Natural killer cell treated with Interleukin-12 subunit alpha and Interleukin-12 subunit beta and Interleukin-15 and Interleukin-18, amount 100 ng/mL, for 72 hours (primary cell): ENCODE results near the gene PPP1R1B. TPM values are rescaled to one million over a fixed set of nuclear protein-coding genes. Genes with fewer than 3 reads are reported as not detected.

Source experiments
- ATAC-seq, 2 donors: fragments of 150-1000 bp; cut with Tn5 transposase in 1 of 2; sonication (Bioruptor Pico), chemical (Tn5 transposase) in 1 of 2; 2 replicates each; pipeline ENCODE4 v1.10.0; 2021
- DNase-seq: peaks from one replicate; pipeline ENCODE4 v3.0.0; 2022; ENCODE audit warnings: low spot score
- H3K27ac Mint-ChIP-seq, 2 donors: 1 replicate in 1 of 2; 2 replicates in 1 of 2; pipeline ENCODE4 v1.8.0; 2022; ENCODE audit warnings: mixed read lengths in 2 of 2, mild to moderate bottlenecking in 1 of 2, moderate library complexity in 1 of 2
- H3K27me3 Mint-ChIP-seq, 2 donors: 1 replicate in 1 of 2; 2 replicates in 1 of 2; pipeline ENCODE4 v1.8.0; 2022; ENCODE audit warnings: mixed read lengths in 2 of 2
- H3K36me3 Mint-ChIP-seq: one replicate; pipeline ENCODE4 v1.8.0; 2022; ENCODE audit warnings: mixed read lengths
- H3K4me1 Mint-ChIP-seq, 2 donors: 1 replicate in 1 of 2; 2 replicates in 1 of 2; pipeline ENCODE4 v1.8.0; 2022; ENCODE audit warnings: low read depth in 2 of 2, mixed read lengths in 2 of 2, mild to moderate bottlenecking in 1 of 2
- H3K4me3 Mint-ChIP-seq: one replicate; pipeline ENCODE4 v1.8.0; 2022; ENCODE audit warnings: mixed read lengths
- H3K9me3 Mint-ChIP-seq: 2 replicates; pipeline ENCODE4 v1.8.0; 2022; ENCODE audit warnings: mixed read lengths
- total RNA-seq, 2 donors: library from RNA; stranded (reverse); gene quantifications; one replicate each; pipeline ENCODE4 v1.2.3, GENCODE V29; 2022

The PPP1R1B gene
- total RNA-seq, 2 donors from 2014 or later = not detected

DNA sequence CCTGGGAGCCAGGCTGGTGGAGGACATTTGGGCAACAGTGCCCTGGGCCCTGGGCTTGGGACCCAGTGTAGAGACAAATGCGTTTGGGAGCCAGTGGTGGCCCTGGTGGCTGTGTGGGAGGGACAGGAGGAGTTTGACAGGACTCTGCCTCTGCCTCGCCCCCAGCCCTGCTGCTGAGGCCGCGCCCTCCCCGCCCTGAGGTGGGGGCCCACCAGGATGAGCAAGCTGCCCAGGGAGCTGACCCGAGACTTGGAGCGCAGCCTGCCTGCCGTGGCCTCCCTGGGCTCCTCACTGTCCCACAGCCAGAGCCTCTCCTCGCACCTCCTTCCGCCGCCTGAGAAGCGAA, 26.5 kb downstream of the PPP1R1B start:
- no peaks in the 10 kb centered on the region for H3K27me3 Mint-ChIP-seq
- H3K27ac Mint-ChIP-seq = no peak overlapping the region
- no peaks in the 10 kb centered on the region for H3K9me3 Mint-ChIP-seq
- H3K4me1 Mint-ChIP-seq = peaks cover 39 to 43% of the 10 kb centered on the region in 2 donors
- no peaks in the 10 kb centered on the region for H3K36me3 Mint-ChIP-seq
- ATAC-seq (peak in 1 of 2 donors; percentile 40), DNase-seq (no peak)
- no peak overlapping the region for H3K4me3 Mint-ChIP-seq

DNA sequence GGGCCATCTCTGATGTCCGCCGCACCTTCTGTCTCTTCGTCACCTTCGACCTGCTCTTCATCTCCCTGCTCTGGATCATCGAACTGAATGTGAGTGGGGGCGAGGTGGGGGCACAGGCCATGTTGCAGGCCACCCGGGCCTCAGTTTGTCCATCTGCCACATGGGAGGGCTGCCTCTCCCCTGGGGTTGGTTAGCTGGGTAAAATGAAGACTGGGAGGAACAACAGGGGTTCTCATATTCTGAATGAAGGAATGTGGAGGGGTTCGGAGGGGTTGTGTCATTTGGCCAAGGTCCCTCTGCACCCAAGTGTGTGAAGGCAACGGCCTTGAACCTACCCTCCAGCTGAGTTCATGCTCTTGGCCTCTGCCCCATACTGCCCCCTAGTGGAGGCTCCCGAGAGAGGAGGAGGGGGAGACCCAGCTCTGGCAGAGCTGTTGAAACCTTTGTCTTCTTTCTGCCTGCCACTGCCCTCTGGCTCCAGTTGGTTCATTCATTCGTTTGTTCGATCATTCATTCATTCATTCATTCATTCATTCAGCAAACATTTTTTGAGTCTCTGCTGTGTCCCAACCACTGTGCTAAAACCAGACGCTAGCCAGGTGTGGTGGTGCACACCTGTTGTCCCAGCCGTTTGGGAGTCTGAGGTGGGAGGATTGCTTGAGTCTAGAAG, 27.0 kb downstream of the PPP1R1B start:
- peak overlapping the region in 1 of 2 donors; percentile 45 for H3K27ac Mint-ChIP-seq
- ATAC-seq (peak; percentile 72 to 83), DNase-seq (peak; percentile 77)
- H3K4me3 Mint-ChIP-seq = no peak overlapping the region
- no peaks in the 10 kb centered on the region for H3K36me3 Mint-ChIP-seq
- no peaks in the 10 kb centered on the region for H3K9me3 Mint-ChIP-seq
- peaks cover 37 to 39% of the 10 kb centered on the region in 2 donors for H3K4me1 Mint-ChIP-seq
- H3K27me3 Mint-ChIP-seq = no peaks in the 10 kb centered on the region

DNA sequence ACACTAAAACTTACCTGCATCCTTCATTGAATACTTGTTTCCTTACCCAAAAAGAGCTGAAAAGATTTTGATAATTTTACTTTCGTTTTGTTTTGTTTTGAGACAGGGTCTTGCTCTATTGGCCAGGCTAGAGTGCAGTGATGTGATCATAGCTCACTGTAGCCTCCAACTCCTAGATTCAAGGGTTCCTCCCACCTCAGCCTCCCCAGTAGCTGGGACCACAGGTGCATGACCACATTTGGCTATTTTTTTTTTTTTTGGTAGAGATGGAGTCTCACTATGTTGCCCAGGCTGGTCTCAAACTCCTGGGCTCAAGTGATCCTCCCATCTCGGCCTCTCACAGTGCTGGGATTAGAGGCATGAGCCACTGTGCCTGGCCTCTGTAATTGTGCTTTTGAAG, 28.4 kb downstream of the PPP1R1B start:
- H3K9me3 Mint-ChIP-seq = no peaks in the 10 kb centered on the region
- peaks cover 28 to 31% of the 10 kb centered on the region in 2 donors for H3K4me1 Mint-ChIP-seq
- H3K27ac Mint-ChIP-seq = peak overlapping the region in 1 of 2 donors; percentile 16
- no peak for DNase-seq
- H3K36me3 Mint-ChIP-seq = no peaks in the 10 kb centered on the region
- H3K27me3 Mint-ChIP-seq = no peaks in the 10 kb centered on the region
- no peak overlapping the region for H3K4me3 Mint-ChIP-seq
- no peak for ATAC-seq

DNA sequence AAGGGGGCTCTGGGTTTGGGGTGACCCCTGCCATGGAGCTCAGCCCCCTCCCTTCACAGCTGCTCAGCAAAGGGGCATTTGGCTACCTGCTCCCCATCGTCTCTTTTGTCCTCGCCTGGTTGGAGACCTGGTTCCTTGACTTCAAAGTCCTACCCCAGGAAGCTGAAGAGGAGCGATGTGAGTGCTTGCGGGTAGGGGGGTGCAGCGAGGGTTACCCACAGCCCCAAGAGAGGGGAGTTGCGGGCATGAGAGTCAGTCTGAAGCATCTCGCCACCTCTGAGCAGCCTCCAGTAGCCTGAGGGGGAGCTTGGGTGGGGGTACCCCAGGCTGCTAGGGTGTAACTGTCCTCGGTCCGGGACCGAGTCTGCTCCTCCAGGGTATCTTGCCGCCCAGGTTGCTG, 31.6 kb downstream of the PPP1R1B start:
- H3K9me3 Mint-ChIP-seq = no peaks in the 10 kb centered on the region
- ATAC-seq = no peak
- H3K4me1 Mint-ChIP-seq = peaks cover 10 to 12% of the 10 kb centered on the region in 2 donors
- H3K27ac Mint-ChIP-seq = no peak overlapping the region
- no peak overlapping the region for H3K4me3 Mint-ChIP-seq
- no peaks in the 10 kb centered on the region for H3K36me3 Mint-ChIP-seq
- H3K27me3 Mint-ChIP-seq = no peaks in the 10 kb centered on the region
- DNase-seq = no peak

DNA sequence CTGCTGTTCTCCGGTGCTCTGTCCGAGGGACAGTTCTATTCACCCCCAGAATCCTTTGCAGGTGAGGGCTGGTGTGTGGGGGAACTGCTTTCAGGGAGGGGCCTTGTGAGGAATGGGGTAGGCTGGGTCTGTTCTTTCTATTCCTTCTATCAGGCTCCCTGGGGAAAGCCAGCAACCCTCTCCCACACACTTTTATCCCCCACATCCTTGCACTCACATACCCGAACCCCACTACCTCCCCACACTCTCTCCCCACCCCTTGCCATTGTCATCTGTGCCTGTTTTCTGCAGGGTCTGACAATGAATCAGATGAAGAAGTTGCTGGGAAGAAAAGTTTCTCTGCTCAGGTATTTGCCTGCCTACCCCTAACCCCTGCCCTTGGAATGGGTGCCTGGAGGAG, 32.0 kb downstream of the PPP1R1B start:
- no peaks in the 10 kb centered on the region for H3K27me3 Mint-ChIP-seq
- ATAC-seq = no peak
- H3K9me3 Mint-ChIP-seq = no peaks in the 10 kb centered on the region
- H3K36me3 Mint-ChIP-seq = no peaks in the 10 kb centered on the region
- no peak overlapping the region for H3K4me3 Mint-ChIP-seq
- H3K27ac Mint-ChIP-seq = no peak overlapping the region
- no peak for DNase-seq
- H3K4me1 Mint-ChIP-seq = peaks cover 7 to 9% of the 10 kb centered on the region in 2 donors

DNA sequence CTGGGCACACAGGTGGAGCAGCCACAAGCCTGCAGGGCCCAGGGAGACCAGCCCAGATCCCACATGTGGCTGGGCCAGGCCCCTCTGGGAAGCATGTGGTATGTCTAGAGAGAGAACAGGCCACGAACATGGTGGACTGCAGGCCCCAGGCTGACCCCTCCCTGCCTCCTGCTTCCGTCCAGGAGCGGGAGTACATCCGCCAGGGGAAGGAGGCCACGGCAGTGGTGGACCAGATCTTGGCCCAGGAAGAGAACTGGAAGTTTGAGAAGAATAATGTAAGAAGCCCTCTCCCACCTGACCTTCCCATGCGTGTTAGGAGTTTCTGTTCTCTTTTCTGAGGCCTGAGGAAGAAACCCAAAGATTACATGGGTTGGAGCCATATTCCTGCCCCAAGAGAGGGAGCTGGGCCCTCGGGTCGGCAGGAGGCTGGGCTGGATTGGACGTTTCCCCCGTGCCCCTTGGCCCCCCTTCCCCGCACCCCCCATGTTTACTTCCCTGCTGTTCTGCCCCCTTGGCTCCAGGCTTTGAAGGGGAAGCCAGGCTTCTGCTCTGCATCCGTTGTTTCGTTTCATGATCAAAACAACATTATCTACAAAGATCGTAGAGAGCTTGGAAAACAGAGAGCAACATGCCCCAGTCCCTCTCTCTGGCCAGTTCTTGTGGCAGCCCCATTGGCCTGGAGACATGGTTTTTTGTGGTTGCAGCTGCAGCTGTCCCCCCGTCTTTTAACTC, 32.7 kb downstream of the PPP1R1B start:
- H3K27ac Mint-ChIP-seq = no peak overlapping the region
- DNase-seq (no peak), ATAC-seq (no peak)
- no peaks in the 10 kb centered on the region for H3K27me3 Mint-ChIP-seq
- H3K4me1 Mint-ChIP-seq = peaks cover 5 to 6% of the 10 kb centered on the region in 2 donors
- no peaks in the 10 kb centered on the region for H3K9me3 Mint-ChIP-seq
- H3K4me3 Mint-ChIP-seq = no peak overlapping the region
- H3K36me3 Mint-ChIP-seq = no peaks in the 10 kb centered on the region

DNA sequence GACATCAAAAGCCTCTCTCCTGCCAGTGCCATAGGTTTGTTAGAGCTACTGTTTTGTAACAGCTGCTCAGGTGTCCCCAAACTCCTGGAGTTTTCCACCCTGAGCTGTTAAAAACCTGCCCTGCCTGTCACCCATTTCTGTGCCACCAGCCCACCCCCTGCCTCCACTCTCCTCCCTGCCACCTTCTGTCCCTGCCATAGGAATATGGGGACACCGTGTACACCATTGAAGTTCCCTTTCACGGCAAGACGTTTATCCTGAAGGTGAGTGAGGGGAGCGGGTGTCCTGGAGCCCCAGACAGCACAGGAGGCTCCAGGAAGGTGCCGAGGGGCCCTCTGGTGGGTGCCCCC, 33.2 kb downstream of the PPP1R1B start:
- no peaks in the 10 kb centered on the region for H3K36me3 Mint-ChIP-seq
- DNase-seq = no peak
- H3K27ac Mint-ChIP-seq = no peak overlapping the region

DNA sequence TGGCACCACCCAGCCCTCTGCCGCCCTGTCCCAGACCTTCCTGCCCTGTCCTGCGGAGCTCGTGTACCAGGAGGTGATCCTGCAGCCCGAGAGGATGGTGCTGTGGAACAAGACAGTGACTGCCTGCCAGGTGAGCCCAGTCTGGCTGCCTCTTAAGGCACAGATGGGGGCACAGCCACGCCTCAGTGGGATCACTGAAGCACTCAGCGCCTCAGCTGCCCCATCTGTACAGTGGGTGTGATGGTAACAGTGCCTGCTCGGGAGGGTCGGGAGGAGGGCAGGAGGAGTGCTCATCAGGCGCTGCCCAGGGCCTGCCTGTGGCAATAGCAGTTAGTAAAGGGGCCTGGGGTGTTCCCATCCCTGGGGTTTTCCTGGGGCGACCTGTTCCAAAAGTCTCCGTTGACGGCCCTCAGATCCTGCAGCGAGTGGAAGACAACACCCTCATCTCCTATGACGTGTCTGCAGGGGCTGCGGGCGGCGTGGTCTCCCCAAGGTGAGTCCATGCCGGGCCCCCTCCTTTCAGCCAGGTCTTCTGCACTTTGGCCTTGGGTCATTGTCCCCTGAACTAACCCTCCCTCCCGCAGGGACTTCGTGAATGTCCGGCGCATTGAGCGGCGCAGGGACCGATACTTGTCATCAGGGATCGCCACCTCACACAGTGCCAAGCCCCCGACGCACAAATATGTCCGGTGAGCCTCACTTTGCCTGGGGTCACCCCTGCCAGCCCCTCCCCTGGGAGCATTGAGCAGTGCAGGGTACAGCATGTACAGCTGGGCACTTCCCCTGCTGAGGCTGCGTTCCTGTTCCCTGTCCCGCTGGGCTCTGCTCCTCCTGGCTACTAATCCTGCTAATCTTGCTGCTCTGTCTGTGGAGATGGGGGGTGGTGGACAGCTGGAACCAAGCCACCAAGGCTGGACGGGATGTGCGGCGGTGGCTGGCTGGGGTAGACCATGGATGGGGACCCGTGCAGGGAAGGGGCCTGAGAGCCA, 33.9 kb downstream of the PPP1R1B start:
- DNase-seq = no peak
- no peak for ATAC-seq
- H3K9me3 Mint-ChIP-seq = no peaks in the 10 kb centered on the region
- H3K36me3 Mint-ChIP-seq = no peaks in the 10 kb centered on the region
- H3K27ac Mint-ChIP-seq = no peak overlapping the region
- H3K4me1 Mint-ChIP-seq = peaks cover under 1% of the 10 kb centered on the region in 2 donors
- no peaks in the 10 kb centered on the region for H3K27me3 Mint-ChIP-seq
- no peak overlapping the region for H3K4me3 Mint-ChIP-seq

More for the DNA sequence above, 33.2 kb downstream of the PPP1R1B start:
- no peaks in the 10 kb centered on the region for H3K27me3 Mint-ChIP-seq
- no peak overlapping the region for H3K4me3 Mint-ChIP-seq
- no peak for ATAC-seq
- no peaks in the 10 kb centered on the region for H3K9me3 Mint-ChIP-seq
- peaks cover 5 to 6% of the 10 kb centered on the region in 2 donors for H3K4me1 Mint-ChIP-seq

DNA sequence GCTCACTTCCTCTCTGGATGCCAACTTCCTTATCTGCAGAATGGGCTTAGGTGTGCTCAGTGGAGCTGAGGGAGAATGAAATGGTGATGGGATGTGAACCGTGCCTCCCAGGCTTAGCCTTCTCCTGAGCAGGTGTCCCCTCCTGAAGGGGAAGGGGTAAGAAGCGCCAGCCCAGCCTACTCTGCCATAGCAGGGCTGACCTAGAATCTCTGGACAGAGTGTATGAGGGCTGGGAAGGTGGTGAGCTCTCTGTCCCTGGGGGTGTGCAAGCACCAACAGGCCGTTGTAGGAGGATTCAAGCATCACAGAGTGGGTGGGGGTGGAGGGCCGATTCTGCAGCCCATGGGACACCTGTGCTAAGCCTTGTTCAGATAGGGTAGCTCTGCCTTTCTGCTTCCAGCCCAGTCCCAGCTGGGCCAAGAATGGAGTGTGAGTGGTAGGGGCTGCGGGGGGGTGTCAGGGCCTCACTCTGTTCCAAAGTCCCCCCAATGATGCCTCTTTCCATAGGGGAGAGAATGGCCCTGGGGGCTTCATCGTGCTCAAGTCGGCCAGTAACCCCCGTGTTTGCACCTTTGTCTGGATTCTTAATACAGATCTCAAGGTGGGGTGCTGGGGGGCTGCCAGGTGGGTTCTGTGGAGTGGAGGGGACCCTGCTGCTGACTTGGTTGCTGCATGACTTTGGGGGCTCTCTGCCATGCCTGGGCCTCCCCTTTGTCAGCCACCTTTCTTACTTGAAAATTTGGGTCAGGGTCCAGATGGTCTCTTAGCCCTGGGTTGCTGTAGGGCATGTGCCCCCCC, 35.2 kb downstream of the PPP1R1B start:
- Mint-ChIP-seq H3K9me3 (no peaks in the 10 kb centered on the region), H3K4me3 (no peak overlapping the region), H3K4me1 (peaks cover 2 to 3% of the 10 kb centered on the region in 2 donors), H3K27me3 (peaks cover 0 to under 1% of the 10 kb centered on the region in 2 donors), H3K36me3 (no peaks in the 10 kb centered on the region), H3K27ac (no peak overlapping the region)
- ATAC-seq (no peak), DNase-seq (no peak)

DNA sequence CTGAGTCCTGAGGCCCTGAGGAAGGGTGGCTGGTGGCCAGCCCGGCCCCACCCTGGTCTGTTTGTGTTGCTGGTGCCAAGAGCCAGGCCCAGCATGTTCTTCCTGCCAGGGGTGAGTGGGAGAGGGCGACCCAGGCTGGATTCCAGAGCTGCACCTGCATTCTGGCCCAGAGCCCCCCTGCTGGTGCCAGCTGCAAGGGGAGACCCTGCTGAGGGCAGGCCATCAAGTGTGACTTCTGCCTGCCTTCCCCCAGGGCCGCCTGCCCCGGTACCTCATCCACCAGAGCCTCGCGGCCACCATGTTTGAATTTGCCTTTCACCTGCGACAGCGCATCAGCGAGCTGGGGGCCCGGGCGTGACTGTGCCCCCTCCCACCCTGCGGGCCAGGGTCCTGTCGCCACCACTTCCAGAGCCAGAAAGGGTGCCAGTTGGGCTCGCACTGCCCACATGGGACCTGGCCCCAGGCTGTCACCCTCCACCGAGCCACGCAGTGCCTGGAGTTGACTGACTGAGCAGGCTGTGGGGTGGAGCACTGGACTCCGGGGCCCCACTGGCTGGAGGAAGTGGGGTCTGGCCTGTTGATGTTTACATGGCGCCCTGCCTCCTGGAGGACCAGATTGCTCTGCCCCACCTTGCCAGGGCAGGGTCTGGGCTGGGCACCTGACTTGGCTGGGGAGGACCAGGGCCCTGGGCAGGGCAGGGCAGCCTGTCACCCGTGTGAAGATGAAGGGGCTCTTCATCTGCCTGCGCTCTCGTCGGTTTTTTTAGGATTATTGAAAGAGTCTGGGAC, 36.0 kb downstream of the PPP1R1B start:
- H3K27me3 Mint-ChIP-seq = peaks cover 0 to 3% of the 10 kb centered on the region in 2 donors
- no peak overlapping the region for H3K27ac Mint-ChIP-seq
- no peak overlapping the region for H3K4me3 Mint-ChIP-seq
- ATAC-seq (no peak), DNase-seq (no peak)
- H3K4me1 Mint-ChIP-seq = peaks cover 4% of the 10 kb centered on the region in 2 donors
- H3K9me3 Mint-ChIP-seq = no peaks in the 10 kb centered on the region
- H3K36me3 Mint-ChIP-seq = no peaks in the 10 kb centered on the region

DNA sequence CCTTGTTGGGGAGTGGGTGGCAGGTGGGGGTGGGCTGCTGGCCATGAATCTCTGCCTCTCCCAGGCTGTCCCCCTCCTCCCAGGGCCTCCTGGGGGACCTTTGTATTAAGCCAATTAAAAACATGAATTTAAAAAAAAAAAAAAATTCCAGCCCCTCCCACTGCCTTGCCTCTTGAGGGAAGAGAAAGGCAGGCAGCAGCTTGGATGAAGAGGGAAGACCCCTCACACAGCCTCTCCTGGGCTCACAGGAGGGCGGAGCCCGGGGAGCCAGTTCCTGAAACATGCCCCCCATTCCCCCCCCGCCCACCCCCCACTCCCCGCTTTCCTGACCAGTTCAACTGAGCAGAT, 36.6 kb downstream of the PPP1R1B start:
- Mint-ChIP-seq H3K27ac (no peak overlapping the region), H3K4me3 (no peak overlapping the region), H3K9me3 (no peaks in the 10 kb centered on the region), H3K4me1 (peaks cover 4 to 5% of the 10 kb centered on the region in 2 donors), H3K36me3 (no peaks in the 10 kb centered on the region), H3K27me3 (peaks cover 0 to 3% of the 10 kb centered on the region in 2 donors)
- ATAC-seq (no peak), DNase-seq (no peak)

DNA sequence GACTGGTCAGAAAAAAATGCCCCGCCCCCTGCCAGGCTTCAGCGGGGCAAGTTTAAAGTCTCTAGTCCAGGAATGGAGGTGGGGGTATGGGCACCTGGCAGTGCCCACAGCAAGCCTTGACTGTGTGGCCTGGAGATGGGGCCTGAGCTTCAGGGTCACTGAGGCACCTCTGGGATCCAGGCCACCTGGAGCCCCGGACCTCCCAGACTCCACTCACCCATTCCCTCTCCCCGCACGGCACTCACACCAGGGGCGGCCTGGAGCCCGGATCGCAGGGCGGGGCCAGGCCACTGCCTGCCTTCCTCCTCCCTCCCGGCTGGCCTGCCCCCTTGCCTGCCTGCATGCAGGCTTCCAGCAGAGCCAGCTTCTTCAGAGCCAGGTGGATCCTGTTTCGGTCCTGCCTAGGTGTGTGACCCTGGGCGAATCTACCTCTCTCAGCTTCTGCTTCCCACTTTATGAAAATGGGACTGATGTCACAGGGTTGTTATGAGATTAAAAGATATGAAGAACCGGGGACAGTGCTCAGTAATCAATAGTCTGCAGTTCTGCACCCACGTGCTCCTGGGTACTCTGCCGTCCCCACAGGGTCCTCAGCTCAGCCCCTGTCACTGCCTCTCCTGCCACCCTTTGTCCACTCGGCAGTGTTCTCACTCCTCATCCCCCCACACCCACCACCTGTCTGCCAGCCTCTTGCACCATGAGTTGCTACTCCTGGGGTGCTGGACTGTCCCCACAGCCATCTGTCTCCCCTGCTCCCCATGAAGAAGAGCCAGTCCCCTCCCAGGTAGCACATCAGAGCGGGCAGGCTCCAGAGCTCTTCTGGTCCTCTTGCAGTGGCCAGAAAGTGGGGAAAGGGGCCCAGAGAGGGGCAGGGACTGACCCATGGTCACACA, 37.2 kb downstream of the PPP1R1B start:
- H3K4me1 Mint-ChIP-seq = peaks cover 9 to 11% of the 10 kb centered on the region in 2 donors
- H3K4me3 Mint-ChIP-seq = no peak overlapping the region
- ATAC-seq (no peak), DNase-seq (no peak)
- no peaks in the 10 kb centered on the region for H3K9me3 Mint-ChIP-seq
- H3K36me3 Mint-ChIP-seq = no peaks in the 10 kb centered on the region
- peaks cover 0 to 3% of the 10 kb centered on the region in 2 donors for H3K27me3 Mint-ChIP-seq
- H3K27ac Mint-ChIP-seq = no peak overlapping the region
